Keratinocyte (primary cell): ENCODE results near the gene CHMP6. TPM values are rescaled to one million over a fixed set of nuclear protein-coding genes. Genes with fewer than 3 reads are reported as not detected.

Source experiments
- DNase-seq: peaks from one replicate; pipeline ENCODE4 v3.0.0-alpha.2; 2011; ENCODE audit warnings: low read depth, missing footprints, low spot score
- FAIRE-seq: peaks from 2 replicates; lab custom pipeline; 2011; peaks lifted over from hg19 to GRCh38; lab: Jason Lieb, UNC
- H2AFZ ChIP-seq: 2 replicates; pipeline ENCODE4 v1.6.0; 2012; ENCODE audit warnings: low read length, control low read depth, inconsistent platforms; ENCODE audit not compliant: control insufficient read depth
- H3K27ac ChIP-seq: 2 replicates; pipeline ENCODE4 v1.5.1; 2011; ENCODE audit warnings: low read length; ENCODE audit not compliant: control insufficient read depth, insufficient read depth
- H3K27me3 ChIP-seq: 3 replicates; pipeline ENCODE4 v1.6.0; 2011; ENCODE audit warnings: low read length; ENCODE audit not compliant: control insufficient read depth, insufficient read depth; ENCODE audit errors: extremely low read depth
- H3K36me3 ChIP-seq, 2 experiments: 2 replicates in 1 of 2; 3 replicates in 1 of 2; pipeline ENCODE4 v1.5.1; 2011; ENCODE audit warnings: low read length in 2 of 2, mild to moderate bottlenecking in 1 of 2; ENCODE audit not compliant: control insufficient read depth in 2 of 2, insufficient read depth in 2 of 2; ENCODE audit errors: extremely low read depth in 1 of 2
- H3K4me1 ChIP-seq: 3 replicates; pipeline ENCODE4 v1.5.1; 2011; ENCODE audit warnings: low read length; ENCODE audit not compliant: control insufficient read depth, insufficient read depth; ENCODE audit errors: extremely low read depth
- H3K4me2 ChIP-seq: 3 replicates; pipeline ENCODE4 v1.6.0; 2011; ENCODE audit warnings: low read depth, low read length; ENCODE audit not compliant: control insufficient read depth, insufficient read depth; ENCODE audit errors: extremely low read depth
- H3K4me3 ChIP-seq, 3 experiments: fragments of 200-600 bp in 1 of 3; sonication (generic) in 1 of 3; 2 replicates in 2 of 3; 3 replicates in 1 of 3; pipeline ENCODE4 v1.5.1; 2011 to 2016; ENCODE audit warnings: low read length in 3 of 3, mild to moderate bottlenecking in 3 of 3, control low read depth in 2 of 3, inconsistent platforms in 1 of 3, low read depth in 1 of 3, mixed read lengths in 1 of 3, mixed run types in 1 of 3, moderate library complexity in 1 of 3; ENCODE audit not compliant: control insufficient read depth in 2 of 3, insufficient read depth in 2 of 3; ENCODE audit errors: extremely low read depth in 1 of 3
- H3K79me2 ChIP-seq: 2 replicates; pipeline ENCODE4 v1.6.0; 2012; ENCODE audit warnings: low read length; ENCODE audit not compliant: control insufficient read depth, insufficient read depth
- H3K9ac ChIP-seq: 3 replicates; pipeline ENCODE4 v1.6.0; 2011; ENCODE audit warnings: low read length; ENCODE audit not compliant: control insufficient read depth, insufficient read depth; ENCODE audit errors: extremely low read depth
- H3K9me1 ChIP-seq: 3 replicates; pipeline ENCODE4 v1.6.0; 2011; ENCODE audit warnings: low read length; ENCODE audit not compliant: control insufficient read depth, insufficient read depth; ENCODE audit errors: extremely low read depth
- H3K9me3 ChIP-seq: 2 replicates; pipeline ENCODE4 v1.5.1; 2012; ENCODE audit warnings: low read depth, low read length; ENCODE audit not compliant: control insufficient read depth
- H4K20me1 ChIP-seq: 3 replicates; pipeline ENCODE4 v1.6.0; 2011; ENCODE audit warnings: low read length; ENCODE audit not compliant: control insufficient read depth, insufficient read depth; ENCODE audit errors: extremely low read depth
- EZH2 ChIP-seq: IDR thresholded peaks from one replicate; pipeline ENCODE4 v1.6.1; 2012; ENCODE audit warnings: inconsistent platforms, mild to moderate bottlenecking, low read length, moderate library complexity
- dilution Hi-C: fragments of 300-500 bp; cut with MboI; formaldehyde crosslinking; loops from one replicate; pipeline ENCODE4 v1.7.0; 2020; ENCODE audit warnings: low sequenced_read_pairs; ENCODE audit not compliant: extremely low pct_ligation_motif_present
- polyA plus RNA-seq, 5 experiments: library from polyadenylated mRNA; depleted of rRNA in 3 of 5; stranded (reverse) in 3 of 5; stranded (forward) in 1 of 5; unstranded in 1 of 5; fragments of >200 nt; gene quantifications; 1 replicate in 1 of 5; 2 replicates in 3 of 5; 3 replicates in 1 of 5; pipeline versions ENCODE4 v1.2.1 to v1.2.3, GENCODE V29; 2011 to 2012; ENCODE audit warnings: missing spikeins in 2 of 5, low read depth in 1 of 5, low replicate concordance in 1 of 5
- TF ChIP-seq, protein P1 (sequence below), 3 experiments: IDR thresholded peaks in 1 of 3; conservative IDR thresholded peaks in 1 of 3; optimal IDR thresholded peaks in 1 of 3; 2 replicates in 2 of 3; 3 replicates in 1 of 3; pipeline versions ENCODE3 to v1.5.1; 2011; ENCODE audit warnings: low read length in 3 of 3, mild to moderate bottlenecking in 3 of 3, moderate library complexity in 2 of 3, control low read depth in 1 of 3, inconsistent platforms in 1 of 3; ENCODE audit not compliant: insufficient read depth in 2 of 3; ENCODE audit errors: extremely low read depth in 1 of 3

CHMP6 gene
- polyA plus RNA-seq, 1 donor (not counting 4 experiments of a cell fraction or from before 2014, with no cell fraction given) = 20.9 TPM

DNA sequence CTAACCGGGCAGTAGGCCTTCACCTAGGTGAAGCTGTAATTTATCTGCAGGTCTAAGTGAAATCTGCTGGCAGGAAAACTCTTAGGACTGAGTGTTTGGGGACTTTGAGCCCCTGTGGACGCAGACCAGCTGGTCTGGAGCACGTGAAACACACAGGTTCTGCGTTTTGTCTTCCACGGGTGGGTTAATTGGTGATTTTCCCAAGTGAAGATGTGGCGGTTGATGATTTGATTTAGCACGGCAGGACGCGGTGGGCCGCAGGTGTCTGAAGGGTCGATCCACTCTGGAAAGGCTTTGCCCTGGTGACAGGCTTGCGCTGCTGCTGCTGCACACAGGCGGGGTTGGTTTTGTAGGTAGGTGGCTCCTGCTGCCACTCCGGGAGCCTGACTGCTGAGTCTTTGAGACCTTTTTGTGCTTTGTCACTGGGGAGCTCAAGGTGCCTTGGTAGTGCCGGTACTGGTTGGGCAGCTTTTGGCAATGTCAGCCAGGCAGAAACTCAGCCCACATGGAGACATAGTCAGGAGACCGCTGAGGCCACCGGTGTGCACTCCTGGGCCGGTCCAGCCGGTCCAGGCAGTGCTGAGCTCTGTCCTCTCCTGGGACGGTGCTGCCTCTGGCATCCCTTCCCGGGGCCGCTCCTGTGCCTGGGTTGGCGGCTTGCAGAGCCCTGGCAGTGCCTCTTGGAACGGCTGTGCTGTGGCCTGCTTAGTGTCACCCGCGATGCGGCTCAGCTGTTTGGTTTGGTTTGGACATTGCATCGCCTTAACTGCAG, 45.6 kb downstream of the CHMP6 start:
- Histone ChIP-seq H3K27ac (peak overlapping the region; percentile 73), H3K4me3 (peak overlapping the region; percentile 83 to 84 (median 83)), H3K9me1 (peaks cover 12% of the 10 kb centered on the region), H2AFZ (no peak overlapping the region), H3K4me2 (peak overlapping the region; percentile 99), H3K9me3 (no peaks in the 10 kb centered on the region), H3K4me1 (peaks cover 59% of the 10 kb centered on the region), H3K79me2 (peaks cover 73% of the 10 kb centered on the region), H4K20me1 (peaks cover 47% of the 10 kb centered on the region), H3K36me3 (peaks cover 10 to 22% of the 10 kb centered on the region in 2 experiments), H3K9ac (peak overlapping the region; percentile 89), H3K27me3 (no peaks in the 10 kb centered on the region)
- DNase-seq = no peak
- no peak for FAIRE-seq
- dilution Hi-C loops = no loop called here
- no peak for TF ChIP-seq EZH2
- TF ChIP-seq, protein P1, sequence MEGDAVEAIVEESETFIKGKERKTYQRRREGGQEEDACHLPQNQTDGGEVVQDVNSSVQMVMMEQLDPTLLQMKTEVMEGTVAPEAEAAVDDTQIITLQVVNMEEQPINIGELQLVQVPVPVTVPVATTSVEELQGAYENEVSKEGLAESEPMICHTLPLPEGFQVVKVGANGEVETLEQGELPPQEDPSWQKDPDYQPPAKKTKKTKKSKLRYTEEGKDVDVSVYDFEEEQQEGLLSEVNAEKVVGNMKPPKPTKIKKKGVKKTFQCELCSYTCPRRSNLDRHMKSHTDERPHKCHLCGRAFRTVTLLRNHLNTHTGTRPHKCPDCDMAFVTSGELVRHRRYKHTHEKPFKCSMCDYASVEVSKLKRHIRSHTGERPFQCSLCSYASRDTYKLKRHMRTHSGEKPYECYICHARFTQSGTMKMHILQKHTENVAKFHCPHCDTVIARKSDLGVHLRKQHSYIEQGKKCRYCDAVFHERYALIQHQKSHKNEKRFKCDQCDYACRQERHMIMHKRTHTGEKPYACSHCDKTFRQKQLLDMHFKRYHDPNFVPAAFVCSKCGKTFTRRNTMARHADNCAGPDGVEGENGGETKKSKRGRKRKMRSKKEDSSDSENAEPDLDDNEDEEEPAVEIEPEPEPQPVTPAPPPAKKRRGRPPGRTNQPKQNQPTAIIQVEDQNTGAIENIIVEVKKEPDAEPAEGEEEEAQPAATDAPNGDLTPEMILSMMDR (optimal IDR thresholded peaks at IDR 0.05 in 1 of 3, IDR thresholded peaks at IDR 0.05 in 1 of 3, conservative IDR thresholded peaks at IDR 0.05 in 1 of 3; ENCODE audit: extremely low read depth in 1 of 3, insufficient read depth in 2 of 3, low read length in 3 of 3) = no peak

DNA sequence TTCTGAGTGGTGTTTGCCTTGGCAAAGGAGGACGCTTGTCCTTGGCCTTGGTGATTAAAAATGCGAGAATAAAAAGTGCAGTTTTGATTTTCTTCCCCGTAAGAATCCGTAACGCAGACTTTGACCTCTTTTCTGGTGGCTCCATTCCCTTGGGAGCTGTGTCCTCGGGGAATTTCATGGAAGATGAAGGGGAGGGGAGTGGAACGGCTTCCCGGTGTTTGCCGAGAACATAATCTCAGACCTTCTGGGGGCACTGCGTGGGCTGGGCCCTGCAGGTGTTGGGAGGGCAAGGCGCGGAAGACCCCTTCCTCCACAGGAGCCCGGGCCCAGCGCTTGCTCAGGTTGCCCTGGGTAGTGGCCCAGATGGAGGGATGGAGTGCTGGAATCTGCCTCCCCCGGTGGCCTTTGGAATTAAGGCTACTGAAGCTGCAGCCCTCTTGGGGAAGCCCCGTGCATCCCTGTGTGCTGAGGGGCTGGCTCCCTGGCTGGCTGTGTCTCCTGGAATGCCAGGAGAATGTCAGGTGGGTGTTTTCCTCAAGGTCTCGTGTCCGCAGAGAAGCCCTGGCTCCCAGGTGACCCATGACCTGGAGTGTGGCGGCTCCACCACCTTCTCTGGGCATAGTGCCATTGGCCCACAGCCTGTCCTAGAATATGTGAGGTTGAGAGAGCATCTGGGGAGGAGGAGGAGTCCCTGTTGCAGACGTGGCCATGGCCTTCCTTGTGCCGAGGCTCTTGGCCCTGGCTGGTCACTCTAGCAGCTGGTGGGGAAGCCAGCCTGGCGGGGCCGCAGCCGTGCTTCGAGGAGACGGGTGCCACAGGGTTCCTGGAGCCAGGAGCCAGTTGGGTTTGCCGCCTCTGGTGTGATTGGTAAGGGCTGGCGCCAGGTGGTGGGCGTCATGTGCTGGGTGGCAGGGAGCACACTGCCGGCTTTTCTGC, 46.4 kb downstream of the CHMP6 start:
- Histone ChIP-seq H3K9ac (peak overlapping the region; percentile 89), H4K20me1 (peaks cover 47% of the 10 kb centered on the region), H2AFZ (no peak overlapping the region), H3K4me1 (peaks cover 68% of the 10 kb centered on the region), H3K27me3 (no peaks in the 10 kb centered on the region), H3K9me1 (peaks cover 12% of the 10 kb centered on the region), H3K4me3 (peak overlapping the region; percentile 83 to 84 (median 83)), H3K9me3 (no peaks in the 10 kb centered on the region), H3K27ac (peak overlapping the region; percentile 73), H3K36me3 (peaks cover 10 to 22% of the 10 kb centered on the region in 2 experiments), H3K4me2 (peak overlapping the region; percentile 99), H3K79me2 (peaks cover 81% of the 10 kb centered on the region)
- no peak for FAIRE-seq
- DNase-seq = no peak
- TF ChIP-seq, protein P1 (optimal IDR thresholded peaks at IDR 0.05 in 1 of 3, IDR thresholded peaks at IDR 0.05 in 1 of 3, conservative IDR thresholded peaks at IDR 0.05 in 1 of 3; ENCODE audit: extremely low read depth in 1 of 3, insufficient read depth in 2 of 3, low read length in 3 of 3) = no peak
- TF ChIP-seq EZH2 = no peak
- dilution Hi-C loops = no loop called here
